HG02763 (cell line): Measurements from ENCODE around the gene ATP6V1D.
"Not testable (repeated sequence)": the region's sequence is repeated elsewhere in the genome, so short reads cannot be mapped to it uniquely, and the experiment has no call there.

Source experiments
- ATAC-seq: cut with Tn5 transposase; IDR thresholded peaks from one replicate; pipeline ENCODE4 v1.9.1; 2021; ENCODE audit warnings: mild to moderate bottlenecking, moderate library complexity; ENCODE audit not compliant: unreplicated experiment

Gene ATP6V1D

DNA sequence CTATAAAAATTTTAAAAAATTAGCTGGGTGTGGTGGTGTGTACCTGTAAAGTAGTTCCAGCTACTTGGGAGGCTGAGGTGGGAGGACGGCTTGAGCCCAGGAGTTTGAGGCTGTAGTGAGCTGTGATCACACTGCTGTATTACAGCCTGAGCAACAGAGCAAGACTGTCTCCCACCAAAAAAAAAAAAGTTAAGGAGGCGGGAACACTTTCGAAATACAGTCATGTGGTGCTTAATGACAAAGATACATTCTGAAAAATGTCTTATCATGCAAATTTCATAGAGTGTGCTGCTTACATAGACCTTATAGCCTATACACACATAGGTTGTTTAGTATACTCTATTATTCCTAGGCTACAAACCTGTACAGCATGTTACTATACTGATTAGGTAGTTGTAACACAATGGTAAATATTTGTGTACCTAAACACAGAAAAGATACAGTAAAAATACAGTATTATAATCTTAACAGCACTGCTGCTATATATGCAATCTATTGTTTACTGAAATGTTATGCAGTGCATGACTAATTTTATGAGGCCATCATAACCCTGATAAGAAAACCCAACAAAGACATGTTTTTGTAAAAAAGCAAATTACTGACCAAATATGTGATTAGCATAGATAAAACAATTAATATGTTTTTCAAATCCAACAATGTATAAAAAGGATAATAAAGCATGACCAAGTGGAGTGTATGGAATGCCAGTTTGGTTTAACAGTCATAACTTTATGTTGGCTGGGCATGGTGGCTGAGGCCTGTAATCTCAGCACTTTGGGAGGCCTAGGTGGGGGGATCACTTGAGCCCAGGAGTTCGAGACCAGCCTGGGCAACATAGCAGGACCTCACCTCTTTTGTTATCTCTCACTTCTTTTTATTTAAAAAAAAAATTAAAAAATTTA, 11.9 kb upstream of the ATP6V1D start:
- ATAC-seq, result no peak

DNA sequence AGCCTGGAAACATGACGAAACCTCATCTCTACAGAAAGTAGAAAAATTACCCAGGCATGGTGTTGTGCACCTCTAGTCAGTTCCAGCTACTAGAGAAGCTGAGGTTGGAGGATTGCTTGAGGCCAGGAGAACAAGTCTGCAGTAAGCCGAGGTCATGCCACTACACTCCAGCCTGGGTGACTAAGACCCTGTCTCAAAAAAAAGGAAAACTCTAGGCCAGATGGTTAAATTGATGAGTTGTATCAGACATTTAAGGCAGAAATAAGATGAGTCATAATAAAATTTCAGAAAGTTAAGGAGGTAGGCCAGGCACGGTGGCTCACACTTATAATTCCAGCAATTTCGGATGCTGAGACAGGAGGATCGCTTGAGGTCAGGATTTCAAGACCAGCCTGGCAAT, 11.2 kb upstream of the ATP6V1D start:
- ATAC-seq, result no peak

DNA sequence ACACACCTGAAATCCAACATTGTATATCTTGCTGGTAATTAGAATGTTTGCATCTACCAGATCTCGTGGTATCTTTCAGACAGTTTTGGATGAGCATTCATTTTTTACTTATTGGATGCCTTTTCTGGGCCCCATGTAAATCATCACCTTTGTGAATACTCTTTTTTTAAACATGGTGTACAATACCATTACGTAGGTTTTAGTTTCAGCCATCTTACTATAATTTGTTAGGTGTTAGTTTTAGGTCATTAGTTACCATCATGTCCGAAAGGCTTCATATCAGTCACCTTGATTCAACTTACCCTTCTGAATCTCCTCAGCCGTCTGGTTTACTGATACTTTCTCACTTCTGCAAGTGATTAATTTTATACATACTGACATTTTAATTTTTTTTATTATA, 5.9 kb upstream of the ATP6V1D start:
- ATAC-seq, result no peak

DNA sequence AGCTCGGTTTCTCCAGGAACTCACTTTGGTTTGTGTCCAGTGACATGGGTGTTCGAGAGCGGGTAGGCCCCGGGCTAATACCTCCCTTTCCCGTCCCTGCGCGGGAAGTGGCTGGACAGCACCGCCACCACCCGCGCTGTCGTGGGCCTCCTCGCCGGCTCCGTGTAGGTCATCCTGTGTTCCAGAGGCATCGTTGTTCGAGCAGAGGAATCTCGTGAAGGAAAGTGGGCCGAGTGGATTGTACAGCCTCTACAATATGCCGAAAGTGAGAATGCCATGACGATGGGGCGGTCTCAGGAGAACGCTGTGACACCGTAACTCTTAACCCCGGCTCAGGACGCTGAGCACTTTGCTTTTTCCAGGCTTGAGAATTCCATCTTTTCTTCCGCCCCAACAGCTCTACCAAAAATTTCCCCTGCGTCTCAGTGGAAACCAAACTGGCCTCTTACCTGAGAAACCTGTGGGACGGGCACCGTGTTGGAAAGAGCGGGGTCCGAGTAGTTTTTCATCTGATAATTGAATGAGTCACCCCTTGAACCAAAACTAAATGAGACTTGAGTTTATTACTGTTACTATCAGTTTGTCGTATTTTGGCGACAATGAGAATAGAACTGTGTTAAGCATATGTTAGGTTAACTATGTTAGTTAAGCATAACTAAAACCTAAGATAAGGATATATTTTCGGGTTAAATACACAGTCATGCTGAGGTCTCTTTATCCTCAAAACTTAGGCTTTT, 1.0 kb upstream of the ATP6V1D start:
- ATAC-seq, result peak; percentile 26

DNA sequence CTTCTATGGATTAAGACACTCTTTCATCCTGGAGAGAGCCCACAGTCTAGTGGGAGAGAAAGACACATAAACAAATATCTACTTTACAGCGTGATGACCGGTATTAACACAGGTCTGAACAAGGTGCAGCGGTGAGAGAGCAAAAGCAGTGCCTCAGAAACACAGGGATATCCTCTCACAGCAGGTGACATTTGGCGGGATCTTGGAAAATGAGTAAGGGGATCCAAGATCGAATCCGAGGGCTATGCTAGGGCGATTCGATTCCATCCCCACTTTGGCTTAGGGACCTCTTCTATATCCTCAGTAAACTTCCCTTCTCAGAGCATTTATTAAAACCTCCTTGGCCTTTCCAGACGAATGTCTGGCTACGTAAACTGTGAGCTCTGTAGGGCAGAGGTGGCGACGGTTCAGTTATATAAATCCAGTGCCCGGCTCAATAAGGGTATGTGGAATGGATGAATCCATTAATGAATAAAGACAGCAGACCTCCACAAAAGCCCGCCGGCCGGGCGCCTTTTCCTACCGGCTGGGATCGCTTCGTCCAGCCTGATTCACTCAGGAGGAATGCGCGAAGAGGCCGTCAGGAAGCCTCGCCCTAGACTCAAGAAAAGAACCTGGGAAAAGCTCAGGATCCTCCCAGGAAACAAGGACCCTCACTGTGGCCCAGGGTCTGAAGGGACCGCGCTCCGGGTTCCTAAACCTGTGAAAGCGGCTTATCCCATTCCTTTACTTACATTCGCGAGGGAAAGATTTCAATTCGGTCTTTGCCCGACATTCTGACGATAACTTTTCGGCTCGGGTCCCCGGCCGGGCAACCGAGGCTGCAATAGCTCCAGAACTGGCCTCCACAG, 455 bp downstream of the ATP6V1D start:
- no peak for ATAC-seq

DNA sequence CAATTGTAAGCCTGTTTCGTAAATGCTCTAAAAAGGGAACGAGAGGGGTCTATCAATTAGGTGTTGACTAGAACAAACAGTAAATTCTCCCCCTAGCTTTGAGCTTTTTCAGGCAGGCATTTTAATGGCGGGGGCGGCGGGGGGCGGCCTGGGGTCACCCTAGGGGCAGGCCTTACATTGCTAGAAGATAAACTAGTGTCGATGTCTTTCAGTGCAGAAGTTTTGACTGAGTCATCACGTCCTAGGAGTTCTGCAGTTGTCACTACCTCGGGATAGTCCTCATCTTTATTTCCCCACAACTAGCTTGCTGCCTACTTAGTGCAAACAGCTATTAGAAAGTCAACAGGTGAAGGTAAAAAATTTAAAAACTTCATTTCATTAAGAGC, 1.6 kb downstream of the ATP6V1D start:
- no peak for ATAC-seq

DNA sequence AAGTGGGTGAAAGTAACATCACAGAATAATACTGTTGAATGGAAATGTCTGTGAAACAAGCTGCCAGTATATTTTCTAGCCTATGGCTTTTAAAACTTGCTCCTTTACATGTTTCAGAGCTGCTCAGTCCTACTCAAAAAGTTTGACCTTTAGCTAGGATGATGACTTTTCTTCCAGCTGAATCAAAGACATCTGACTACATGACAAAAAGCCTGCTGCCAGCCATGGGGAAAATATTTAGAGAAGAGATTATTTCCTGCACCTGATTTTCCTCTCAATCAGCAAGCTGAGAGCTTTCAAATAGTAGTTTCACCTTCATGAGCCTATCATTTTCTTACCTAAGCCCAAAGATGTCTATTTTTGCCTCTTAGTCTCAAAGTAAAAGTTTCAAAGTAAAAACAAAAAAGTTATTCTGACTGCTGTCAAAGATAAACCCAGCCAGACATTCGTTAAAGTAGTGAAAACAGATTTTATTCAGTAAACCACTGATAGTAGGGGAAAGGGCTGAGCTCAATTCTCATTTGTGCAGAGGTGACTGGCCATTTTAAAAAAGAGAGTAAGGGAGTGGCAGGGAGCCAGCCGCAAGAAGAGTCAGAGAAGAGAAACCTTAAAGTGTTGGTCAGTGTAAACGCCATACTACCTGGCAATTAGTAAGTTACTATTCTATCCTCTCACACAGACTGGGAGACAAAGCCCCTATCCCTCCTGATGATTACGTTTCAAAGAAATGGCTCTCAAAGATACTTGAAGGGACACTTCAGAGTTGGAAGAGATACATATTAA, 2.2 kb downstream of the ATP6V1D start:
- no peak for ATAC-seq

DNA sequence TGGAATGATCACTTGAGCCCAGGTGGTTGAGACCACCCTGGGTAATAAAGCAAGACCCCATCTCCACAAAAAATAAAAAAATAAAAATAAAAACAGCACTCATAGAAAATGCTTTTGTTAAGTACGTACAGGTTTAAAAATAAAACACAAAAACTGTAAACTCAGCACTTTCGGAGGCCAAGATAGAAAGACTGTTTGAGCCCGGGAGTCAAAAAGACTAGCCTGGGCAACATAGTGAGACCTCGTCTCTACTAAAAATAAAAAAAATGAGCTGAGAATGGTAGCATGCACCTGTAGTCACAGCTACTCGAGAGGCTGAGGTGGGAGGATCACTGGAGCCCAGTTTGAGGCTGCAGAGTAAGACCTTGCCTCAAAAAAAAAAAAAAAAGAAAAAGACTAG, 7.5 kb downstream of the ATP6V1D start:
- no peak for ATAC-seq

DNA sequence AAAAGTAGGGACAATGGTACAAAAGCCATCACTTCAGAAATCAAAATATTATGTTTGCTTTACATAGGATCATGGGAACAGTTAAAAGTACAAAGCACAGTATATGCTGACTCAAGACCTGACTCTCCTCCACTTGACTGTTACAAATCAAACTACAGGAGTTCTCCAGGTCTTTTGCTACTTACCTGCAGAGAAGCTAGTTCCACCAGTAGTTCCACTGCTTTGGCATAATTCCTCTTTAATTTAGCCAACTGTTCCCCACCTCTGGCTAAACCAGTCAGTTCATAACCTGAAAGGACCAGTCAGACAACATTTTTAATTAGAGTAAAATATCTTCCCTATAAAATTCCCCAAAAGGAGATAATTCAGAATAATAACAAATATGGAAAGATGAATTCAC, 14.0 kb downstream of the ATP6V1D start:
- ATAC-seq, result no peak

DNA sequence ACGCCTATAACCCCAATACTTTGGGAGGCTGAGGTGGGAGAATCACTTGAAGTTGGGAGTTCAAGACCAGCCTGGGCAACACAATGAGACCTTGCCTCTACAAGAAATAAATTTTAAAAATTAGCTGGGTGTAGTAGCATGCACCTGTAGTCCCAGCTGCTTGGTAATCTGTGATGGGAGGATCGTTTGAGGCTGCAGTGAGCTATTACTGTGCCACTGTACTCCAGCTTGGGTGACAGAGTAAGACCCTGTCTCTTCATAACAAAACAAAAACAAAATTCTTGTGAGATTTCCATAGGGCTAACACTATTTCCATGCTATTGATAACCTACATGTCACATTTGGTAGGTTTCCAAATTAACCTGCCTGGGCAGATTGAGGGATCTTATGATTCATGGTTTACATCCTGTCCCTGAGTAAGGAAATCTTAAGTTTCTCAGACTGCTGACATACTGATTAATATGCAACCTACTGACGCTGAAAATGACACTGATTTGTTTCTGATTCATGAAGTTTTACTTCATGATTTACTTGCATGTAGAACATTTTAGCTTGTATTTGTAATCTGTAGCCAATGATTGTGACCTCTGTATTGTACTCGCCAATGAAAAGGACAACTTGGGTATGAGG, 15.9 kb downstream of the ATP6V1D start:
- ATAC-seq, result no peak

DNA sequence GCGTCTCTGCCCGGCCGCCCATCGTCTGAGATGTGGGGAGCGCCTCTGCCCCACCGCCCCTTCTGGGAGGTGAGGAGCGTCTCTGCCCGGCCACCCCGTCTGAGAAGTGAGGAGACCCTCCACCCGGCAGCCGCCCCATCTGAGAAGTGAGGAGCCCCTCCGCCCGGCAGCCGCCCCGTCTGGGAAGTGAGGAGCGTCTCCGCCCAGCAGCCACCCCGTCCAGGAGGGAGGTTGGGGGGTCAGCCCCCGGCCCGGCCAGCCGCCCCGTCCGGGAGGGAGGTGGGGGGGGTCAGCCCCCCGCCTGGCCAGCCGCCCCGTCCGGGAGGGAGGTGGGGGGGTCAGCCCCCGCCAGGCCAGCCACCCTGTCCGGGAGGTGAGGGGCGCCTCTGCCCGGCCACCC, 18.4 kb downstream of the ATP6V1D start:
- ATAC-seq, result not testable (repeated sequence)

DNA sequence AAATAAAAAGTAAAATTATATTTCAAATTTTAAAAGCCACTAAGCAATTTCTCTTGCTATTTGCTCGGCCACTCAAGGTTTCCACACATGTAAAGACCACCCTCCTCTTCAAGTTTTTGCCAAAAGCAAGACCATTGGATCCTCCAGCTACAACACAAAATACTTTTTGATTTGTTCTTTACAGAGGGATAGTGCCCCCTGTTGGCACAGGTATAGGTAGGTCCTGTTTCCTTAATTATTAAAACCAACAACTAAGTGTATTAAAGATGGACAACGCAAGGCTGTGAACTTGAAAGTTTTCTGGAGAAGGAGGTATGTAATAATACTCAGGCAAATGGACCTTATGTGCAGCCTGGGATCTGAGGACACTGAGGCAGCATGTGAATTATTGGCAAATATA, 23.8 kb downstream of the ATP6V1D start:
- no peak for ATAC-seq

DNA sequence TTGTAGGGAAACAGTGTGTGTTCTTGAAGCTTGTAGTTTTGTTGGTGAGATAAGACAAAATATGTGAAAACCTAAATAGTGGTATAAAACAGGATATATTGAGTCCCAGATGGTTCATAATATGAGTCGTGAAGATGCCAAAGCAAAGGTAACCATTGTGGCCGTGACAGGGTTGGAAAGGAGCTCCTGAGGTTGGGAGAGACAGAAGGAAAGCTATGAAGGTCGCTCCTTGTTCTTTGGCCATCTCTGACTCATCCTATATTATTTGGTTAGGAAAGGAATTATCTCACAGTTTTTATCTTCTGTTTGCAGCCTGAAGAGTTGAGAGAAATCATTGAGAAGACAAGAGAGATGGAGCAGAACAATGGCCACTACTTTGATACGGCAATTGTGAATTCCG, 27.1 kb downstream of the ATP6V1D start:
- no peak for ATAC-seq

DNA sequence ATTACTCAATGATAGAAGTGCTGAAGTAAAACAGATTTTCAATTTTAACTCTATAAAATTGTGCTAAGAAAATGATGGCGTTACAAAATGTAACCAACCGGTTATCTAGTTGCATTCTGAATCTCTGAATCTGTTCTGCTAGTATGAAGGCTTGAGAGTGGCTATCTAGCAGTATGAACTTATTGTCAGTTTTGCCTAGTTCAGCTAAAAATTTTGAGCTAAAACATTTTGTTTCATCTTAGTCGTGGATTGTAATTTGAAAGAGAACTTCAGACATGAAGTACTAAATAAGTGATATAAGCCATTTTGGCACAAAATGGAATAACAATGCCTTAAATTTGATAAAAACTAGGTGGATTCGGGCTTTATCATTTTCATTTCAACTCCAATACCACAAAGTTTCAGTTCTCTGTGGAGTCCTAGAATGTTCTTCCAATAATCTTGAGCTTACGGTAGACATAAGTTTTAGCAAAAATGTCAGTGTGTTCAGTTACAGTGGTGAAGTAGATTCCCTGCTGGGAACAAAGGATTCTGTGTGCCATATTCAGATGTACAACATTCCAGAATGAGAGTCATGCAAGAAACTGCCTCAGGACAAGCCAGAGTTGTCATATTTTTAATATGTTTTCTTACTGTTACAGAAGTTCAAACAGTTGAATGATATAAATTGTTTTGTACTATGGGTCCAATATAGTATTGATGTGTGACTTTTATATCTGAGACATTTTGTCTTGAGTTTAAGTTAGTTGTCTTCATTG, 28.1 kb downstream of the ATP6V1D start:
- no peak for ATAC-seq

DNA sequence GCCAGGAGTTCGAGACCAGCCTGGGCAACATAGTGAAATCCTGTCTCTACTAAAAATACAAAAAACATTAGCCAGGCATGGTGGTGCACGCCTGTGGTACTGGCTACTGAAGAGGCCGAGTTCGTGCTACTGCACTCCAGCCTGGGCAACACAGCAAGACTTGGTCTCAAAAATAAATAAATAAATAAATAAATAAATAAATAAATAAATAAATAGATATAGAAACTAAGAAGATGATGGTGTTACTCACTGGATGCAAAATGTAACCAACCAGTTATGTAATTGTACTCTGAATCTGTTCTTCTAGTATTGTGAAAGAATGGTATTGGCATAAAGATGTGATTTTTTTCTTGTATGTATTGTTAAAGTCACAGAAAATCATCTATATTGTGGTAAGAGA, 29.9 kb downstream of the ATP6V1D start:
- not testable (repeated sequence) for ATAC-seq

DNA sequence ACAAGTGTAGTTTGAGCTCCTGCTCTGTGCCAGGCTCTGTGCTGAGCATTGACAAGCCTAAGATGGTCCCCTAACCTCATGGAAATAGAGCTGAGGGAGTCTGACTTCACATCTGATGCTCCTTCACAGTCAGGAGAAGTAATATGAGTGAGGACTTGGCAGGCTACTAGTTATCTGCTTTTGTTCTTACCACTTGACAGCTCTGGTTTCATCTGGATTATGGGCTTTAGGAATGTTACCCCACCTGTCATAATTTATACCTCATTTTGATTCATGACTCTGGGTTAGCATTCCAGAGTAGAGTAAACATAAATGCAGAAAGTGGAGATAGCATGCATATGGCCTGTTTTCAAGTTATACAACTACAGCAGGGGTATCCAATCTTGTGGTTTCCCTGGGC, 40.5 kb downstream of the ATP6V1D start:
- ATAC-seq, result no peak

DNA sequence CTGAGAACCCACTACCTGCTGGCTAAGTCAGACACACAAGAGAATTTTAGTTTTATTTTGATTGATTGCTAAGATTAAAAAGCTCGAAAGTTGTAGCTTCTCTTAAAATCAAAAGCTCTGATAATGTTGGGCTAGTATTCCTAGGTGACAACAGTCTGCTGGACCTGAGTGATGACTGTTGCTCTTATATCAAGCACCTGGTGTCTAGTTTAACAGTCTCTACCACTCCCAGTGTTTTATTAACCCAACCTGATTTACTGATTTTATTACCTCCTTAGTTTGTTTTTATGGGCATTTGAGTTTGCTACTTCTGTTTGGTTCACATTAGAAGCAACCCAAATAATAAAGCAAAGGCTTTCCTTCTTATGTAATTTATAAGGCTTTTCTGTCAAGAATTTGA, 41.8 kb downstream of the ATP6V1D start:
- ATAC-seq, result no peak

DNA sequence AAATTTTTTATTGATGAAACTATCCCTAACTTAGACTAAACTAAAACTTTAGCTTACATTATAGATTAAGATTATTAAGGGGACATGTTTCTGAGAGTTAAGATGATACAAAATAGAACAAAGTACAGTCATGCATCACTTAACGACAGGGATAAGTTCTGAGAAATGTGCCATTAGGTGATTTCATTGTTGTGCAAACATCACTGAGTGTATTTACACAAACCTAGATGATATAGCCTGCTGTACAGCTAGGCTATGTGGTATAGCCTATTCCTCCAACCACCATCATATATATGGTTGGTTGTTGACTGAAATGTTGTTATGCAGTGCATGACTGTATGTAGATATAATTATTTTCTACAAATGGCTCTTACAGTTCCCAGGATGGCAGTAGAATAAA, 46.5 kb downstream of the ATP6V1D start:
- no peak for ATAC-seq

DNA sequence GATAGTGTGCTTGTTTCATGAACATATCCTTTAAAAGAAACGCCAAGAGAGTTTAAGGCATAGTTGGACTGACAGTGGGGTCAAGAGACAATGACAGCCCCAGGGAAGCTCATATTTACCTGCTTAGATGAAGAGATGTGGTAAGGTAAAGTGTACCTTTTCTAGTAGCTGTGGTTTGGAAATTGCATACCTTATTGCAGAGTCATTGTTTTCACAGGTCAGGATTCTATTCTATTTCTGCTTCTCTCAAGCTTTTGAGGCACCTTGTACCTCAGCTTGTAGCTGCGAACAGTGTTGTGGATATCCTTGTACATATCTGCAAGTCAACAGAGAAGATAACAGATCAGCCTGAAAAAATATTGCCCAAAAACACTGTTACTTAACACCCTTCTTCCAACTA, 47.7 kb downstream of the ATP6V1D start:
- no peak for ATAC-seq
